Measurements from ENCODE around the gene EPS15. TPM values are rescaled to one million over a fixed set of nuclear protein-coding genes. Genes with fewer than 3 reads are reported as not detected.
"Not testable (repeated sequence)": the region's sequence is repeated elsewhere in the genome, so short reads cannot be mapped to it uniquely, and the experiment has no call there.

EPS15 gene
- total RNA-seq, 1 experiment from 2014 or later = 37.1 TPM

GRCh38 chr1:51534447-51534846, 15.4 kb upstream of the EPS15 start:
- Mint-ChIP-seq H3K27ac (no peak overlapping the region), H3K9me3 (no peaks in the 10 kb centered on the region)

GRCh38 chr1:51532853-51533252, 13.8 kb upstream of the EPS15 start:
- DNase-seq (ENCODE audit: low spot score) = no peak
- Mint-ChIP-seq H3K4me1 (no peaks in the 10 kb centered on the region), H3K4me3 (no peak overlapping the region), H3K27me3 (ENCODE audit: low read depth) (no peaks in the 10 kb centered on the region), H3K9me3 (no peaks in the 10 kb centered on the region), H3K36me3 (no peaks in the 10 kb centered on the region), H3K27ac (no peak overlapping the region)
- TF ChIP-seq, protein P1, sequence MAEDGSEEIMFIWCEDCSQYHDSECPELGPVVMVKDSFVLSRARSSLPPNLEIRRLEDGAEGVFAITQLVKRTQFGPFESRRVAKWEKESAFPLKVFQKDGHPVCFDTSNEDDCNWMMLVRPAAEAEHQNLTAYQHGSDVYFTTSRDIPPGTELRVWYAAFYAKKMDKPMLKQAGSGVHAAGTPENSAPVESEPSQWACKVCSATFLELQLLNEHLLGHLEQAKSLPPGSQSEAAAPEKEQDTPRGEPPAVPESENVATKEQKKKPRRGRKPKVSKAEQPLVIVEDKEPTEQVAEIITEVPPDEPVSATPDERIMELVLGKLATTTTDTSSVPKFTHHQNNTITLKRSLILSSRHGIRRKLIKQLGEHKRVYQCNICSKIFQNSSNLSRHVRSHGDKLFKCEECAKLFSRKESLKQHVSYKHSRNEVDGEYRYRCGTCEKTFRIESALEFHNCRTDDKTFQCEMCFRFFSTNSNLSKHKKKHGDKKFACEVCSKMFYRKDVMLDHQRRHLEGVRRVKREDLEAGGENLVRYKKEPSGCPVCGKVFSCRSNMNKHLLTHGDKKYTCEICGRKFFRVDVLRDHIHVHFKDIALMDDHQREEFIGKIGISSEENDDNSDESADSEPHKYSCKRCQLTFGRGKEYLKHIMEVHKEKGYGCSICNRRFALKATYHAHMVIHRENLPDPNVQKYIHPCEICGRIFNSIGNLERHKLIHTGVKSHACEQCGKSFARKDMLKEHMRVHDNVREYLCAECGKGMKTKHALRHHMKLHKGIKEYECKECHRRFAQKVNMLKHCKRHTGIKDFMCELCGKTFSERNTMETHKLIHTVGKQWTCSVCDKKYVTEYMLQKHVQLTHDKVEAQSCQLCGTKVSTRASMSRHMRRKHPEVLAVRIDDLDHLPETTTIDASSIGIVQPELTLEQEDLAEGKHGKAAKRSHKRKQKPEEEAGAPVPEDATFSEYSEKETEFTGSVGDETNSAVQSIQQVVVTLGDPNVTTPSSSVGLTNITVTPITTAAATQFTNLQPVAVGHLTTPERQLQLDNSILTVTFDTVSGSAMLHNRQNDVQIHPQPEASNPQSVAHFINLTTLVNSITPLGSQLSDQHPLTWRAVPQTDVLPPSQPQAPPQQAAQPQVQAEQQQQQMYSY (CRISPR knock-in tag; IDR thresholded peaks at IDR 0.05) = no peak
- TF ChIP-seq HMGA2 (CRISPR knock-in tag; IDR thresholded peaks at IDR 0.05) (peak; percentile 59), OVOL2 (CRISPR knock-in tag; IDR thresholded peaks at IDR 0.05; ENCODE audit: borderline replicate concordance) (no peak), ZNF671 (CRISPR knock-in tag; IDR thresholded peaks at IDR 0.05) (no peak), SMAD3 (CRISPR knock-in tag; IDR thresholded peaks at IDR 0.05; ENCODE audit: borderline replicate concordance) (no peak)
- TF ChIP-seq, protein P2, sequence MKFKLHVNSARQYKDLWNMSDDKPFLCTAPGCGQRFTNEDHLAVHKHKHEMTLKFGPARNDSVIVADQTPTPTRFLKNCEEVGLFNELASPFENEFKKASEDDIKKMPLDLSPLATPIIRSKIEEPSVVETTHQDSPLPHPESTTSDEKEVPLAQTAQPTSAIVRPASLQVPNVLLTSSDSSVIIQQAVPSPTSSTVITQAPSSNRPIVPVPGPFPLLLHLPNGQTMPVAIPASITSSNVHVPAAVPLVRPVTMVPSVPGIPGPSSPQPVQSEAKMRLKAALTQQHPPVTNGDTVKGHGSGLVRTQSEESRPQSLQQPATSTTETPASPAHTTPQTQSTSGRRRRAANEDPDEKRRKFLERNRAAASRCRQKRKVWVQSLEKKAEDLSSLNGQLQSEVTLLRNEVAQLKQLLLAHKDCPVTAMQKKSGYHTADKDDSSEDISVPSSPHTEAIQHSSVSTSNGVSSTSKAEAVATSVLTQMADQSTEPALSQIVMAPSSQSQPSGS (CRISPR knock-in tag; IDR thresholded peaks at IDR 0.05; ENCODE audit: borderline replicate concordance, low read depth) = no peak
- CTCF ChIA-PET = no interaction called here
- POLR2A ChIA-PET = no interaction called here
- no peak for ATAC-seq

More at GRCh38 chr1:51534447-51534846, 15.4 kb upstream of the EPS15 start:
- no peaks in the 10 kb centered on the region for H3K36me3 Mint-ChIP-seq
- TF ChIP-seq, protein P3, sequence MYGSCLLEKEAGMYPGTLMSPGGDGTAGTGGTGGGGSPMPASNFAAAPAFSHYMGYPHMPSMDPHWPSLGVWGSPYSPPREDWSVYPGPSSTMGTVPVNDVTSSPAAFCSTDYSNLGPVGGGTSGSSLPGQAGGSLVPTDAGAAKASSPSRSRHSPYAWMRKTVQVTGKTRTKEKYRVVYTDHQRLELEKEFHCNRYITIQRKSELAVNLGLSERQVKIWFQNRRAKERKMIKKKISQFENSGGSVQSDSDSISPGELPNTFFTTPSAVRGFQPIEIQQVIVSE (CRISPR knock-in tag; IDR thresholded peaks at IDR 0.05; ENCODE audit: borderline replicate concordance) = no peak
- TF ChIP-seq, protein P4, sequence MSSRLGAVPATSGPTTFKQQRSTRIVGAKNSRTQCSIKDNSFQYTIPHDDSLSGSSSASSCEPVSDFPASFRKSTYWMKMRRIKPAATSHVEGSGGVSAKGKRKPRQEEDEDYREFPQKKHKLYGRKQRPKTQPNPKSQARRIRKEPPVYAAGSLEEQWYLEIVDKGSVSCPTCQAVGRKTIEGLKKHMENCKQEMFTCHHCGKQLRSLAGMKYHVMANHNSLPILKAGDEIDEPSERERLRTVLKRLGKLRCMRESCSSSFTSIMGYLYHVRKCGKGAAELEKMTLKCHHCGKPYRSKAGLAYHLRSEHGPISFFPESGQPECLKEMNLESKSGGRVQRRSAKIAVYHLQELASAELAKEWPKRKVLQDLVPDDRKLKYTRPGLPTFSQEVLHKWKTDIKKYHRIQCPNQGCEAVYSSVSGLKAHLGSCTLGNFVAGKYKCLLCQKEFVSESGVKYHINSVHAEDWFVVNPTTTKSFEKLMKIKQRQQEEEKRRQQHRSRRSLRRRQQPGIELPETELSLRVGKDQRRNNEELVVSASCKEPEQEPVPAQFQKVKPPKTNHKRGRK (CRISPR knock-in tag; IDR thresholded peaks at IDR 0.05; ENCODE audit: borderline replicate concordance) = no peak
- no peak for TF ChIP-seq ERG (CRISPR knock-in tag; IDR thresholded peaks at IDR 0.05)
- TF ChIP-seq, protein P2 (CRISPR knock-in tag; IDR thresholded peaks at IDR 0.05; ENCODE audit: borderline replicate concordance, low read depth) = no peak
- H3K4me1 Mint-ChIP-seq = peaks cover 4% of the 10 kb centered on the region
- no peak for ATAC-seq
- CTCF ChIA-PET = no interaction called here
- POLR2A ChIA-PET = no interaction called here
- DNase-seq (ENCODE audit: low spot score) = no peak
- H3K4me3 Mint-ChIP-seq = no peak overlapping the region
- no peaks in the 10 kb centered on the region for H3K27me3 Mint-ChIP-seq (ENCODE audit: low read depth)

DNA sequence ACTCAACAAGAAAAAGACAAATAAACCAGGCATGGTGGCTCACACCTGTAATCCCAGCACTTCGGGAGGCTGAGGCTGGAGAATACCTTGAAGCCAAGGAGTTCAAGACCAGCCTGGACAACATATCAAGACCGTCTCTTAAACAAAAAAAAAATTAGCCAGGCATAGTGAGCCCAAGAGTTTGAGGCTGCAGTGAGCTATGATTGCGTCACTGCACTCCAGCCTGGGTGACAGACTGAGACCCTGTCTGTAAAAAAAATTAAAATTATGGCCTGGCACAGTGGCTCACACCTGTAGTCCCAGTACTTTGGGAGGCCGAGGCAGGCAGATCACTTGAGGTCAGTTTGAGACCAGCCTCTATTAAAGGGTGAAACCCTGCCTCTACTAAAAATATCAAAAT, 11.4 kb upstream of the EPS15 start:
- H3K36me3 Mint-ChIP-seq; ATAC-seq; H3K4me3 Mint-ChIP-seq; CTCF ChIA-PET; POLR2A ChIA-PET; H3K27me3 Mint-ChIP-seq (ENCODE audit: low read depth); H3K27ac Mint-ChIP-seq; H3K4me1 Mint-ChIP-seq; H3K9me3 Mint-ChIP-seq; DNase-seq (ENCODE audit: low spot score): not testable (repeated sequence)
